Trophoblast cell (in vitro differentiated cells and primary cell): ENCODE results near the gene BANF2.
"Not testable (repeated sequence)": the region's sequence is repeated elsewhere in the genome, so short reads cannot be mapped to it uniquely, and the experiment has no call there.

ENCODE experiments used
- DNase-seq, 2 donors: peaks; one replicate each; pipeline ENCODE4 v3.0.0-alpha.2; 2016
- H2AFZ ChIP-seq: 2 replicates; pipeline ENCODE4 v1.6.1; 2013; ENCODE audit warnings: low read length, moderate library complexity, mild to moderate bottlenecking; ENCODE audit not compliant: insufficient read depth, poor library complexity
- H2AK5ac ChIP-seq: 2 replicates; pipeline ENCODE4 v1.6.1; 2013; ENCODE audit warnings: mild to moderate bottlenecking, low read length
- H2BK120ac ChIP-seq: 2 replicates; pipeline ENCODE4 v1.6.1; 2013; ENCODE audit warnings: low read length, mild to moderate bottlenecking, moderate library complexity; ENCODE audit not compliant: insufficient read depth, poor library complexity
- H2BK12ac ChIP-seq: 2 replicates; pipeline ENCODE4 v1.6.1; 2013; ENCODE audit warnings: mild to moderate bottlenecking, low read length, moderate library complexity
- H2BK5ac ChIP-seq: 2 replicates; pipeline ENCODE4 v1.6.1; 2013; ENCODE audit warnings: low read length, low read depth, moderate library complexity, mild to moderate bottlenecking; ENCODE audit not compliant: poor library complexity
- H3K14ac ChIP-seq: 2 replicates; pipeline ENCODE4 v1.6.1; 2013; ENCODE audit warnings: mild to moderate bottlenecking, low read length
- H3K18ac ChIP-seq: 2 replicates; pipeline ENCODE4 v1.6.1; 2013; ENCODE audit warnings: mild to moderate bottlenecking, low read length
- H3K23ac ChIP-seq: 2 replicates; pipeline ENCODE4 v1.6.1; 2013; ENCODE audit warnings: low read length
- H3K27ac ChIP-seq: 2 replicates; pipeline ENCODE4 v1.5.1; 2013; ENCODE audit warnings: low read depth, mild to moderate bottlenecking, inconsistent platforms, low read length, moderate library complexity
- H3K27me3 ChIP-seq: 2 replicates; pipeline ENCODE4 v1.6.1; 2013; ENCODE audit warnings: inconsistent platforms, mild to moderate bottlenecking, low read length, moderate library complexity; ENCODE audit not compliant: insufficient read depth
- H3K36me3 ChIP-seq, 2 experiments: 1 replicate in 1 of 2; 2 replicates in 1 of 2; pipeline ENCODE4 v1.6.1; 2013; ENCODE audit warnings: low read length in 2 of 2, mild to moderate bottlenecking in 2 of 2, moderate library complexity in 1 of 2; ENCODE audit not compliant: insufficient read depth in 2 of 2, control insufficient read depth in 1 of 2
- H3K4ac ChIP-seq: 2 replicates; pipeline ENCODE4 v1.6.1; 2013; ENCODE audit warnings: low read depth, mild to moderate bottlenecking, low read length, moderate library complexity
- H3K4me1 ChIP-seq, 2 experiments: 1 replicate in 1 of 2; 2 replicates in 1 of 2; pipeline ENCODE4 v1.6.1; 2013; ENCODE audit warnings: low read length in 2 of 2, mild to moderate bottlenecking in 2 of 2, moderate library complexity in 1 of 2; ENCODE audit not compliant: insufficient read depth in 2 of 2, control insufficient read depth in 1 of 2
- H3K4me2 ChIP-seq: 2 replicates; pipeline ENCODE4 v1.6.1; 2013; ENCODE audit warnings: inconsistent platforms, mild to moderate bottlenecking, low read length, moderate library complexity
- H3K4me3 ChIP-seq: 2 replicates; pipeline ENCODE4 v1.5.1; 2013; ENCODE audit warnings: mild to moderate bottlenecking, low read depth, low read length, inconsistent platforms
- H3K79me1 ChIP-seq: one replicate; pipeline ENCODE4 v1.6.1; 2013; ENCODE audit warnings: low read length
- H3K79me2 ChIP-seq: 2 replicates; pipeline ENCODE4 v1.6.1; 2013; ENCODE audit warnings: low read length, mild to moderate bottlenecking; ENCODE audit not compliant: control insufficient read depth, insufficient read depth, poor library complexity
- H3K9ac ChIP-seq: 2 replicates; pipeline ENCODE4 v1.6.1; 2013; ENCODE audit warnings: mild to moderate bottlenecking, low read length
- H3K9me3 ChIP-seq: 2 replicates; pipeline ENCODE4 v1.6.1; 2013; ENCODE audit warnings: low read depth, mild to moderate bottlenecking, control low read depth, inconsistent platforms, low read length; ENCODE audit not compliant: insufficient read depth
- H4K12ac ChIP-seq: 2 replicates; pipeline ENCODE4 v1.6.1; 2013; ENCODE audit warnings: low read depth, mild to moderate bottlenecking, low read length, moderate library complexity
- H4K8ac ChIP-seq: 2 replicates; pipeline ENCODE4 v1.6.1; 2013; ENCODE audit warnings: low read depth, mild to moderate bottlenecking, low read length, moderate library complexity
- H4K91ac ChIP-seq: one replicate; pipeline ENCODE4 v1.6.1; 2013; ENCODE audit warnings: low read depth, mild to moderate bottlenecking, low read length, moderate library complexity
- WGBS: extraction: QIAGEN DNeasy Blood & Tissue Kit; methylation state at CpG from one replicate; pipeline ENCODE4 v1.1.7; 2013; ENCODE audit warnings: missing lambda C conversion rate; ENCODE audit not compliant: insufficient read length, insufficient coverage; ENCODE audit errors: extremely low coverage; 5-methylcytosine and 5-hydroxymethylcytosine counted together

Gene BANF2

DNA sequence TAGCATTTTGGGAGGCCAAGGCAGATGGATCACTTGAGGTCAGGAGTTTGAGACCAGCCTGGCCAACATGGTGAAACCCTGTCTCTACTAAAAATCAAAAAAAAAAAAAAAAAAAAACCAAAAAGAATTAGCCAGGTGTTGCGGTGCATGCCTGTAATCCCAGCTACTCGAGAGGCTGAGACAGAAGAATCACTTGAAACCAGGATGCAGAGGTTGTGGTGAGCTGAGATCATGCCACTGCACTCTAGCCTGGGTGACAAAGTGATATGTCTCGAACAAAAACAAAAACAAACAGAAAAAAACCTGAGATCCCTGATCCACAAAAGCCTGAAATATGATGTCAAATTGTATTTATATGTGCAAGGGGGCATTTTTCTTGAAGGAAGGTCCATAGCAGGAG, 8.2 kb downstream of the BANF2 start:
- H2AFZ ChIP-seq, H4K12ac ChIP-seq, H4K8ac ChIP-seq, H3K36me3 ChIP-seq, H3K4me1 ChIP-seq, H3K79me2 ChIP-seq, H3K4me2 ChIP-seq, DNase-seq, H3K9me3 ChIP-seq, H3K27ac ChIP-seq, H2AK5ac ChIP-seq, H2BK12ac ChIP-seq, H3K23ac ChIP-seq, H3K14ac ChIP-seq, H3K27me3 ChIP-seq, H3K79me1 ChIP-seq, H3K9ac ChIP-seq, H4K91ac ChIP-seq, H3K4ac ChIP-seq, H3K18ac ChIP-seq, H3K4me3 ChIP-seq, H2BK120ac ChIP-seq, H2BK5ac ChIP-seq: not testable (repeated sequence)
- WGBS = no CpG with 5 or more reads among the region's 3 CpGs

DNA sequence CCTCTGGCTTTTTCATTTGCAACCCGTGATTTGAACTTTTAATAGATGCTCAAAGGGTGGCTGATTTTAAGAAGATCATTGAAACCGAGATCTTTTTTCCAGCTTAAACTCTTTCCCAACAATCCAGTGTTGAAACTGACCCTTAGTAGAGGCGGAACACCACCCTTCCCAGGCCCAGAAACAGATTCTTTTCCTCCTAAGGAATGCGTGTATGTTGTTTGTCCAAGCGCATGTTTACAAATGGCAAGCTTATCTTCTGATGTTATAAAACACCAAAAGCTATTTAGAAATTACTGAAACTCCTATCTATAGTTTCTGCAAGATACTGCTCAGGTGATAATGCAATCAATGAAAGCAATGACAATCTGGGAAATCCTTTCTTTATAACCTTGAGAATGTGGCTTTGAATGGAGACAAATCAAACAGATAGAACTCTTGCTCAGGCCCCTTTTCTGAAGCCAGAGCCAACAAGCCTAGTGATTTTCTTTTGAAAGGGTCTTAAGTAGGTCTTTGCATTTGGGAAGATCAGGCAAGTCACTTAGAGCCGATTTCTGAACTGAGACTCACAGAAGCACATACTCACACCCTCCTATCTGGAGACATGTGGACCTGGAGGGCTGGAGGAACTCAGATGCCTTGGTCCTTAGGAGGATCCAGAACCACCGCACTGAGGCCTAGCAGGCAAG, 9.1 kb downstream of the BANF2 start:
- H2AK5ac ChIP-seq = no peak overlapping the region
- no peaks in the 10 kb centered on the region for H3K9me3 ChIP-seq
- no peak overlapping the region for H3K23ac ChIP-seq
- H2BK5ac ChIP-seq = no peak overlapping the region
- H4K91ac ChIP-seq = no peak overlapping the region
- no peaks in the 10 kb centered on the region for H3K79me2 ChIP-seq
- H3K27ac ChIP-seq = no peak overlapping the region
- no peak overlapping the region for H4K12ac ChIP-seq
- H3K4me1 ChIP-seq = no peaks in the 10 kb centered on the region
- H2BK120ac ChIP-seq = no peak overlapping the region
- no peak overlapping the region for H3K14ac ChIP-seq
- H3K4ac ChIP-seq = no peak overlapping the region
- H2AFZ ChIP-seq = no peak overlapping the region
- no peak overlapping the region for H4K8ac ChIP-seq
- H2BK12ac ChIP-seq = no peak overlapping the region
- H3K9ac ChIP-seq = no peak overlapping the region
- H3K18ac ChIP-seq = no peak overlapping the region
- WGBS = no CpG with 5 or more reads among the region's 7 CpGs
- no peak overlapping the region for H3K4me3 ChIP-seq
- no peaks in the 10 kb centered on the region for H3K79me1 ChIP-seq
- no peaks in the 10 kb centered on the region for H3K27me3 ChIP-seq
- H3K4me2 ChIP-seq = no peak overlapping the region
- DNase-seq = peak in 1 of 2 donors; percentile 34
- no peaks in the 10 kb centered on the region for H3K36me3 ChIP-seq

- no peaks in the 10 kb centered on the region for H3K4me1 ChIP-seq
- H2BK5ac ChIP-seq = no peak overlapping the region
- H2BK120ac ChIP-seq = no peak overlapping the region
- WGBS = no CpG with 5 or more reads among the region's 12 CpGs
- no peak overlapping the region for H3K14ac ChIP-seq
- no peak overlapping the region for H3K27ac ChIP-seq
- H4K12ac ChIP-seq = no peak overlapping the region
- H3K4ac ChIP-seq = no peak overlapping the region
- H3K27me3 ChIP-seq = no peaks in the 10 kb centered on the region
- no peak overlapping the region for H3K18ac ChIP-seq
- H3K4me2 ChIP-seq = no peak overlapping the region
- no peak overlapping the region for H2AFZ ChIP-seq
- no peaks in the 10 kb centered on the region for H3K9me3 ChIP-seq
- no peak overlapping the region for H3K4me3 ChIP-seq
- no peaks in the 10 kb centered on the region for H3K79me1 ChIP-seq
- H2AK5ac ChIP-seq = no peak overlapping the region
- H2BK12ac ChIP-seq = no peak overlapping the region
- DNase-seq = no peak
- no peak overlapping the region for H3K23ac ChIP-seq
- H4K8ac ChIP-seq = no peak overlapping the region
- H3K79me2 ChIP-seq = no peaks in the 10 kb centered on the region
- H4K91ac ChIP-seq = no peak overlapping the region
- no peaks in the 10 kb centered on the region for H3K36me3 ChIP-seq
- no peak overlapping the region for H3K9ac ChIP-seq
These were observed 9.9 kb downstream of the BANF2 start for GRCh38 chr20:17709361-17710293.

GRCh38 chr20:17710379-17711266, 10.9 kb downstream of the BANF2 start:
- Histone ChIP-seq H3K4ac (no peak overlapping the region), H2BK5ac (no peak overlapping the region), H3K27ac (no peak overlapping the region), H3K9me3 (no peaks in the 10 kb centered on the region), H3K9ac (no peak overlapping the region), H3K4me1 (no peaks in the 10 kb centered on the region), H3K79me2 (no peaks in the 10 kb centered on the region), H3K4me3 (no peak overlapping the region), H4K8ac (no peak overlapping the region), H2AK5ac (no peak overlapping the region), H2AFZ (no peak overlapping the region), H4K91ac (no peak overlapping the region), H4K12ac (no peak overlapping the region), H3K36me3 (no peaks in the 10 kb centered on the region), H3K18ac (no peak overlapping the region), H3K23ac (no peak overlapping the region), H3K14ac (no peak overlapping the region), H3K27me3 (no peaks in the 10 kb centered on the region), H2BK120ac (no peak overlapping the region), H3K79me1 (no peaks in the 10 kb centered on the region), H2BK12ac (no peak overlapping the region), H3K4me2 (no peak overlapping the region)
- WGBS = no CpG with 5 or more reads among the region's 21 CpGs
- DNase-seq = no peak
